A549 (cell line): ENCODE results near the gene PDE4C. TPM values are rescaled to one million over a fixed set of nuclear protein-coding genes. Genes with fewer than 3 reads are reported as not detected.

ENCODE experiments used
- ATAC-seq, 2 experiments: fragments of 200-7000 bp in 1 of 2; fragments of >200 bp in 1 of 2; cut with Nextera tagmentation in 1 of 2; cut with Tn5 transposase in 1 of 2; 3 replicates each; pipeline versions ENCODE4 v1.8.0 to v1.9.1; 2018 to 2020; ENCODE audit warnings: mild to moderate bottlenecking in 1 of 2, moderate library complexity in 1 of 2
- CTCF ChIA-PET: fragments of 300-600 bp; sonication (Branson Sonifier 250); formaldehyde crosslinking; extraction: SDS; loops from one replicate; lab custom pipeline; 2021; ENCODE audit warnings: antibody characterized with exemption, inconsistent platforms; lab: Yijun Ruan, JAX
- POLR2A ChIA-PET: fragments of 350-600 bp; formaldehyde crosslinking; extraction: SDS; loops from one replicate; lab custom pipeline; 2021; ENCODE audit warnings: antibody characterized with exemption, inconsistent platforms; lab: Yijun Ruan, JAX
- DNase-seq, 2 experiments: peaks; one replicate each; pipeline versions ENCODE4 v3.0.0 to v3.0.0-alpha.2; 2011 to 2016; ENCODE audit warnings: low read depth in 1 of 2, low spot score in 1 of 2
- FAIRE-seq: peaks from 2 replicates; lab custom pipeline; 2011; peaks lifted over from hg19 to GRCh38; lab: Jason Lieb, UNC
- H3K27ac ChIP-seq, 2 experiments: fragments of >200 bp; sonication (Bioruptor Twin); formaldehyde crosslinking; 3 replicates each; pipeline ENCODE4 v1.5.1; 2016 to 2017
- H3K4me1 ChIP-seq: fragments of >200 bp; sonication (Bioruptor Twin); formaldehyde crosslinking; 3 replicates; pipeline ENCODE4 v1.6.1; 2016
- H3K4me2 ChIP-seq: fragments of >200 bp; sonication (Bioruptor Twin); formaldehyde crosslinking; 3 replicates; pipeline ENCODE4 v1.6.1; 2016
- H3K4me3 ChIP-seq: fragments of >200 bp; sonication (Bioruptor Twin); formaldehyde crosslinking; 3 replicates; pipeline ENCODE4 v1.5.1; 2016
- H3K9me3 ChIP-seq: fragments of >200 bp; sonication (Bioruptor Twin); formaldehyde crosslinking; 3 replicates; pipeline ENCODE4 v1.6.1; 2016
- CBX2 ChIP-seq: fragments of 200-600 bp; sonication (generic); IDR thresholded peaks from 2 replicates; pipeline ENCODE4 v1.6.1; 2016; ENCODE audit warnings: low read depth, mild to moderate bottlenecking, borderline replicate concordance
- CHD2 ChIP-seq: fragments of 150-350 bp; IDR thresholded peaks from 2 replicates; pipeline ENCODE4 v1.6.1; 2014; ENCODE audit warnings: low read length; ENCODE audit not compliant: partially characterized antibody
- EHMT2 ChIP-seq: fragments of 200-600 bp; sonication (generic); IDR thresholded peaks from 2 replicates; pipeline ENCODE4 v1.6.1; 2016; ENCODE audit warnings: antibody characterized with exemption, low read depth, mild to moderate bottlenecking, moderate library complexity
- EP300 ChIP-seq, 2 experiments: fragments of >200 bp; sonication (Bioruptor Twin); formaldehyde crosslinking; IDR thresholded peaks; 2 replicates in 1 of 2; 3 replicates in 1 of 2; pipeline ENCODE4 v1.6.1; 2016 to 2017
- ESRRA ChIP-seq: fragments of 150-350 bp; IDR thresholded peaks from 2 replicates; pipeline ENCODE4 v1.6.1; 2014; ENCODE audit warnings: mild to moderate bottlenecking, low read length, borderline replicate concordance
- FOXS1 ChIP-seq: fragments of 250-450 bp; sonication (Bioruptor Pico); IDR thresholded peaks from 2 replicates; pipeline ENCODE4 v1.5.0; 2020; ENCODE audit warnings: mild to moderate bottlenecking, moderate library complexity
- HOXB5 ChIP-seq: fragments of 250-450 bp; sonication (Bioruptor Pico); IDR thresholded peaks from 2 replicates; pipeline ENCODE4 v1.5.0; 2020; ENCODE audit warnings: mild to moderate bottlenecking, moderate library complexity
- MAZ ChIP-seq: fragments of 150-350 bp; IDR thresholded peaks from 2 replicates; pipeline ENCODE4 v1.6.1; 2014; ENCODE audit warnings: antibody characterized with exemption, low read depth, low read length, borderline replicate concordance
- MYC ChIP-seq: IDR thresholded peaks from 2 replicates; pipeline ENCODE4 v1.6.1; 2012; ENCODE audit warnings: mild to moderate bottlenecking, inconsistent platforms, low read length, improper control_type of control experiment, borderline replicate concordance
- NR3C1 ChIP-seq: fragments of >200 bp; sonication (Bioruptor Twin); formaldehyde crosslinking; IDR thresholded peaks from 3 replicates; pipeline ENCODE4 v1.6.1; 2017
- TP53 ChIP-seq: fragments of 250-450 bp; sonication (Bioruptor Pico); IDR thresholded peaks from 2 replicates; pipeline ENCODE4 v1.5.0; 2021; ENCODE audit warnings: mild to moderate bottlenecking, moderate library complexity
- ZNF302 ChIP-seq: fragments of 250-450 bp; sonication (Bioruptor Pico); IDR thresholded peaks from 2 replicates; pipeline ENCODE4 v1.9.0; 2021; ENCODE audit warnings: inconsistent platforms, mild to moderate bottlenecking, moderate library complexity
- WGBS: methylation state at CpG from one replicate; pipeline ENCODE4 v1.1.6; 2017; ENCODE audit errors: missing lambda C conversion rate; 5-methylcytosine and 5-hydroxymethylcytosine counted together
- polyA plus RNA-seq, 4 experiments: library from polyadenylated mRNA; depleted of rRNA in 3 of 4; stranded (reverse); fragments of >200 nt; fragmentation: RNase III in 1 of 4; extraction: RNeasy Plus Mini Kit Qiagen cat#74134 plus additional on column Dnase treatment in 1 of 4; gene quantifications; 2 replicates in 3 of 4; 3 replicates in 1 of 4; pipeline ENCODE4 v1.2.3, GENCODE V29; 2011 to 2017
- TF ChIP-seq, protein P1 (sequence below): fragments of 250-450 bp; sonication (Bioruptor Pico); IDR thresholded peaks from 2 replicates; pipeline ENCODE4 v1.5.0; 2021; ENCODE audit warnings: mild to moderate bottlenecking, moderate library complexity, borderline replicate concordance
- TF ChIP-seq, protein P2 (sequence below): IDR thresholded peaks from 2 replicates; pipeline ENCODE4 v1.6.1; 2012; ENCODE audit warnings: low read depth, borderline replicate concordance
- TF ChIP-seq, protein P3 (sequence below): fragments of >200 bp; sonication (Bioruptor Twin); formaldehyde crosslinking; IDR thresholded peaks from 3 replicates; pipeline ENCODE4 v1.5.1; 2016
- TF ChIP-seq, protein P4 (sequence below): fragments of 150-350 bp; IDR thresholded peaks from 2 replicates; pipeline ENCODE4 v1.6.1; 2014; ENCODE audit warnings: low read depth, mild to moderate bottlenecking, low read length
- TF ChIP-seq, protein P5 (sequence below): IDR thresholded peaks from 2 replicates; pipeline ENCODE4 v1.6.1; 2012
- TF ChIP-seq, protein P6 (sequence below): fragments of 450-650 bp; IDR thresholded peaks from 2 replicates; pipeline ENCODE4 v1.6.1; 2014; ENCODE audit warnings: antibody characterized with exemption

The PDE4C gene
- polyA plus RNA-seq, 2 of the 4 experiments (the other 2 are of a cell fraction): 0.25 to 0.65 TPM

DNA sequence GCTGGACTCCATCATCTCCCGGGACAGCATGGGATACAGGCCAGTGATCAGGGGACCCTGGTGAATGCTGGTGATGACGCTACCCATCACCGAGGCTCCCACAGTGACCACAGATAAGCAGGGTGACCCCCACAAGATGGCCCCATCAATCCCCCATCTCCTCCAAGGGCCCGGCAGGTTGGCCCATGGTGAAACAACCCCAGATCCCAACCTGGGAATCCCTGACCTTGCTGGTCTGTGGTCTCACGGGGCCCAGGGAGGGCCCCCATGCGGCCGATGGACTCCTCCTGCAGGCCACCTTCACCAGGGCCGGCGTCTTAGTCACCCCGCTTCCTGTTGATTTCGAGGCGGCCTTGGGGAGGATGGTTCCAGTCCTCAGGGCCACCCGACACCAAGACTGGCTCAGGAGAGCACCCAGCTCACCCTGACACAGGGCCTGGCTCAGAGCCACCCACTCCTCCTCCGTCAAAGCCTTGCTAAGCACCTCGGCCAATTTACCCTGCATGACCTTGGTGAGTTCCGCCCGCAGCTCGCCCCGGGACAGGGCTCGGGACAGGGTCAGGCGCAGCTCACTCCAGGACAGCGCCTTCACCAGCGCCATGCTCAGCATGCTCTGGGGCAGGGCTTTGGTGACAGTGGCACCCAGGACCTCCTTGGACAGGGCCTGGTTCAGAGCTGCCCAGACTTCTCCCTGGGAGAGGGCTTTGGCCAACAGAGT is 38.1 kb upstream of the PDE4C start:
- CTCF ChIA-PET: interaction anchor here (1.0 to 4.3 kb wide), 4 partner anchors 7 to 146 kb away, joined by 3 to 41 read pairs (median 5); no protein-coding TSS in a partner anchor
- no peak for ATAC-seq
- H3K4me2 ChIP-seq: no peak overlapping the region
- H3K4me3 ChIP-seq: no peak overlapping the region
- TF ChIP-seq, protein P1, sequence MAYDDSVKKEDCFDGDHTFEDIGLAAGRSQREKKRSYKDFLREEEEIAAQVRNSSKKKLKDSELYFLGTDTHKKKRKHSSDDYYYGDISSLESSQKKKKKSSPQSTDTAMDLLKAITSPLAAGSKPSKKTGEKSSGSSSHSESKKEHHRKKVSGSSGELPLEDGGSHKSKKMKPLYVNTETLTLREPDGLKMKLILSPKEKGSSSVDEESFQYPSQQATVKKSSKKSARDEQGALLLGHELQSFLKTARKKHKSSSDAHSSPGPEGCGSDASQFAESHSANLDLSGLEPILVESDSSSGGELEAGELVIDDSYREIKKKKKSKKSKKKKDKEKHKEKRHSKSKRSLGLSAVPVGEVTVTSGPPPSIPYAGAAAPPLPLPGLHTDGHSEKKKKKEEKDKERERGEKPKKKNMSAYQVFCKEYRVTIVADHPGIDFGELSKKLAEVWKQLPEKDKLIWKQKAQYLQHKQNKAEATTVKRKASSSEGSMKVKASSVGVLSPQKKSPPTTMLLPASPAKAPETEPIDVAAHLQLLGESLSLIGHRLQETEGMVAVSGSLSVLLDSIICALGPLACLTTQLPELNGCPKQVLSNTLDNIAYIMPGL (CRISPR knock-in tag): no peak
- no peak for TF ChIP-seq TP53 (CRISPR knock-in tag)
- TF ChIP-seq CHD2: no peak
- TF ChIP-seq MAZ: no peak
- TF ChIP-seq CBX2: no peak
- TF ChIP-seq, protein P2, sequence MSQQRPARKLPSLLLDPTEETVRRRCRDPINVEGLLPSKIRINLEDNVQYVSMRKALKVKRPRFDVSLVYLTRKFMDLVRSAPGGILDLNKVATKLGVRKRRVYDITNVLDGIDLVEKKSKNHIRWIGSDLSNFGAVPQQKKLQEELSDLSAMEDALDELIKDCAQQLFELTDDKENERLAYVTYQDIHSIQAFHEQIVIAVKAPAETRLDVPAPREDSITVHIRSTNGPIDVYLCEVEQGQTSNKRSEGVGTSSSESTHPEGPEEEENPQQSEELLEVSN: no peak
- no peak for TF ChIP-seq NR3C1
- TF ChIP-seq, protein P3, sequence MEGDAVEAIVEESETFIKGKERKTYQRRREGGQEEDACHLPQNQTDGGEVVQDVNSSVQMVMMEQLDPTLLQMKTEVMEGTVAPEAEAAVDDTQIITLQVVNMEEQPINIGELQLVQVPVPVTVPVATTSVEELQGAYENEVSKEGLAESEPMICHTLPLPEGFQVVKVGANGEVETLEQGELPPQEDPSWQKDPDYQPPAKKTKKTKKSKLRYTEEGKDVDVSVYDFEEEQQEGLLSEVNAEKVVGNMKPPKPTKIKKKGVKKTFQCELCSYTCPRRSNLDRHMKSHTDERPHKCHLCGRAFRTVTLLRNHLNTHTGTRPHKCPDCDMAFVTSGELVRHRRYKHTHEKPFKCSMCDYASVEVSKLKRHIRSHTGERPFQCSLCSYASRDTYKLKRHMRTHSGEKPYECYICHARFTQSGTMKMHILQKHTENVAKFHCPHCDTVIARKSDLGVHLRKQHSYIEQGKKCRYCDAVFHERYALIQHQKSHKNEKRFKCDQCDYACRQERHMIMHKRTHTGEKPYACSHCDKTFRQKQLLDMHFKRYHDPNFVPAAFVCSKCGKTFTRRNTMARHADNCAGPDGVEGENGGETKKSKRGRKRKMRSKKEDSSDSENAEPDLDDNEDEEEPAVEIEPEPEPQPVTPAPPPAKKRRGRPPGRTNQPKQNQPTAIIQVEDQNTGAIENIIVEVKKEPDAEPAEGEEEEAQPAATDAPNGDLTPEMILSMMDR: no peak
- no peak for TF ChIP-seq ESRRA
- no peak for TF ChIP-seq EP300 (IDR thresholded peaks at IDR 0.05)
- TF ChIP-seq, protein P4, sequence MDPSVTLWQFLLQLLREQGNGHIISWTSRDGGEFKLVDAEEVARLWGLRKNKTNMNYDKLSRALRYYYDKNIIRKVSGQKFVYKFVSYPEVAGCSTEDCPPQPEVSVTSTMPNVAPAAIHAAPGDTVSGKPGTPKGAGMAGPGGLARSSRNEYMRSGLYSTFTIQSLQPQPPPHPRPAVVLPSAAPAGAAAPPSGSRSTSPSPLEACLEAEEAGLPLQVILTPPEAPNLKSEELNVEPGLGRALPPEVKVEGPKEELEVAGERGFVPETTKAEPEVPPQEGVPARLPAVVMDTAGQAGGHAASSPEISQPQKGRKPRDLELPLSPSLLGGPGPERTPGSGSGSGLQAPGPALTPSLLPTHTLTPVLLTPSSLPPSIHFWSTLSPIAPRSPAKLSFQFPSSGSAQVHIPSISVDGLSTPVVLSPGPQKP: no peak
- TF ChIP-seq, protein P5, sequence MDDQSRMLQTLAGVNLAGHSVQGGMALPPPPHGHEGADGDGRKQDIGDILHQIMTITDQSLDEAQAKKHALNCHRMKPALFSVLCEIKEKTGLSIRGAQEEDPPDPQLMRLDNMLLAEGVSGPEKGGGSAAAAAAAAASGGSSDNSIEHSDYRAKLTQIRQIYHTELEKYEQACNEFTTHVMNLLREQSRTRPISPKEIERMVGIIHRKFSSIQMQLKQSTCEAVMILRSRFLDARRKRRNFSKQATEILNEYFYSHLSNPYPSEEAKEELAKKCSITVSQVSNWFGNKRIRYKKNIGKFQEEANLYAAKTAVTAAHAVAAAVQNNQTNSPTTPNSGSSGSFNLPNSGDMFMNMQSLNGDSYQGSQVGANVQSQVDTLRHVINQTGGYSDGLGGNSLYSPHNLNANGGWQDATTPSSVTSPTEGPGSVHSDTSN: no peak
- TF ChIP-seq, protein P6, sequence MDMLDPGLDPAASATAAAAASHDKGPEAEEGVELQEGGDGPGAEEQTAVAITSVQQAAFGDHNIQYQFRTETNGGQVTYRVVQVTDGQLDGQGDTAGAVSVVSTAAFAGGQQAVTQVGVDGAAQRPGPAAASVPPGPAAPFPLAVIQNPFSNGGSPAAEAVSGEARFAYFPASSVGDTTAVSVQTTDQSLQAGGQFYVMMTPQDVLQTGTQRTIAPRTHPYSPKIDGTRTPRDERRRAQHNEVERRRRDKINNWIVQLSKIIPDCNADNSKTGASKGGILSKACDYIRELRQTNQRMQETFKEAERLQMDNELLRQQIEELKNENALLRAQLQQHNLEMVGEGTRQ: no peak
- TF ChIP-seq ZNF302 (CRISPR knock-in tag): no peak
- no peak for TF ChIP-seq HOXB5 (CRISPR knock-in tag)
- no peak for TF ChIP-seq FOXS1 (CRISPR knock-in tag)
- no peak for TF ChIP-seq EHMT2
- no peak for TF ChIP-seq MYC
- TF ChIP-seq, all 56 proteins: peak for 0
- FAIRE-seq (no peak), DNase-seq (no peak)
- Histone ChIP-seq H3K9me3 (no peaks in the 10 kb centered on the region), H3K4me1 (no peaks in the 10 kb centered on the region), H3K27ac (no peak overlapping the region)
- POLR2A ChIA-PET: no interaction called here
- 93% methylated on average over 3 of the region's 23 CpGs for WGBS
